Testis (tissue), 3 donors: ENCODE data around the gene ORAI2. TPM values are rescaled to one million over a fixed set of nuclear protein-coding genes. Genes with fewer than 3 reads are reported as not detected.

Source experiments
- DNase-seq: peaks from one replicate; pipeline ENCODE4 v3.0.0-alpha.2; 2019
- H3K27ac ChIP-seq, 2 donors: fragments of 200-600 bp; sonication (generic); one replicate each; pipeline ENCODE4 v1.5.1; 2019
- H3K27me3 ChIP-seq: fragments of 200-600 bp; sonication (generic); one replicate; pipeline ENCODE4 v1.5.1; 2019
- H3K36me3 ChIP-seq: fragments of 200-600 bp; sonication (generic); one replicate; pipeline ENCODE4 v1.5.1; 2017; ENCODE audit warnings: low read depth; ENCODE audit errors: missing control alignments
- H3K4me1 ChIP-seq: fragments of 200-600 bp; sonication (generic); one replicate; pipeline ENCODE4 v1.5.1; 2019
- H3K4me3 ChIP-seq, 2 donors: fragments of 200-600 bp; sonication (generic); one replicate each; pipeline ENCODE4 v1.5.1; 2017 to 2019
- H3K9me3 ChIP-seq: fragments of 200-600 bp; sonication (generic); one replicate; pipeline ENCODE4 v1.5.1; 2017
- CTCF ChIP-seq, 3 experiments: fragments of 450-650 bp in 2 of 3; fragments of 200-600 bp in 1 of 3; sonication (generic) in 1 of 3; IDR thresholded peaks; one replicate each; pipeline ENCODE4 v1.5.1; 2016 to 2019; ENCODE audit warnings: antibody characterized with exemption in 3 of 3, mild to moderate bottlenecking in 2 of 3, moderate library complexity in 1 of 3
- POLR2A ChIP-seq: fragments of 450-650 bp; IDR thresholded peaks from one replicate; pipeline ENCODE4 v1.6.1; 2017; ENCODE audit warnings: antibody characterized with exemption, mild to moderate bottlenecking, moderate library complexity
- WGBS, 2 donors: methylation state at CpG; one replicate each; pipeline ENCODE4 v1.1.5; 2018; 5-methylcytosine and 5-hydroxymethylcytosine counted together
- intact Hi-C: fragments of 100-400 bp; cut with DNase I; formaldehyde crosslinking; loops from one replicate; pipeline ENCODE4 v1.15.1; 2023; ENCODE audit warnings: low total_unique reads
- polyA plus RNA-seq: library from polyadenylated mRNA; stranded (reverse); fragments of 350-450 nt; fragmentation: Illumina TruSeq; extraction: RNeasy Lipid Tissue Mini Kit (QIAGEN cat#74804); gene quantifications from one replicate; pipeline ENCODE4 v1.2.3, GENCODE V29; 2014; ENCODE audit warnings: low read depth, low replicate concordance; ENCODE audit not compliant: insufficient read depth
- total RNA-seq, 2 donors: library from RNA; depleted of rRNA; stranded (reverse); fragments of >200 nt; gene quantifications; one replicate each; pipeline ENCODE4 v1.2.3, GENCODE V29; 2016

Gene ORAI2
- total and polyA plus RNA-seq, 3 donors from 2014 or later, result 9.7 to 10.3 (median 9.9) TPM

- Histone ChIP-seq H3K27me3 (no peaks in the 10 kb centered on the region), H3K4me1 (no peaks in the 10 kb centered on the region), H3K9me3 (no peaks in the 10 kb centered on the region), H3K27ac (no peak overlapping the region), H3K36me3 (no peaks in the 10 kb centered on the region), H3K4me3 (no peak overlapping the region)
- TF ChIP-seq POLR2A (no peak), CTCF (IDR thresholded peaks at IDR 0.05) (no peak)
- DNase-seq, result no peak
- WGBS, 2 donors, result 73 to 75% methylated on average over 3 of the region's 3 CpGs
- intact Hi-C loops, result no loop called here
These were observed 16.3 kb upstream of the ORAI2 start for GRCh38 chr7:102417105-102417504.

GRCh38 chr7:102418592-102418991 lies 14.8 kb upstream of the ORAI2 start:
- H3K36me3 ChIP-seq, result no peaks in the 10 kb centered on the region
- no peak for DNase-seq
- 95 to 96% methylated on average over 5 of the region's 5 CpGs for WGBS, 2 donors
- H3K27me3 ChIP-seq, result no peaks in the 10 kb centered on the region
- H3K27ac ChIP-seq, result no peak overlapping the region
- TF ChIP-seq CTCF (IDR thresholded peaks at IDR 0.05), result no peak
- TF ChIP-seq POLR2A, result no peak
- H3K4me1 ChIP-seq, result no peaks in the 10 kb centered on the region
- no peaks in the 10 kb centered on the region for H3K9me3 ChIP-seq
- H3K4me3 ChIP-seq, result no peak overlapping the region
- intact Hi-C loops, result no loop called here

DNA sequence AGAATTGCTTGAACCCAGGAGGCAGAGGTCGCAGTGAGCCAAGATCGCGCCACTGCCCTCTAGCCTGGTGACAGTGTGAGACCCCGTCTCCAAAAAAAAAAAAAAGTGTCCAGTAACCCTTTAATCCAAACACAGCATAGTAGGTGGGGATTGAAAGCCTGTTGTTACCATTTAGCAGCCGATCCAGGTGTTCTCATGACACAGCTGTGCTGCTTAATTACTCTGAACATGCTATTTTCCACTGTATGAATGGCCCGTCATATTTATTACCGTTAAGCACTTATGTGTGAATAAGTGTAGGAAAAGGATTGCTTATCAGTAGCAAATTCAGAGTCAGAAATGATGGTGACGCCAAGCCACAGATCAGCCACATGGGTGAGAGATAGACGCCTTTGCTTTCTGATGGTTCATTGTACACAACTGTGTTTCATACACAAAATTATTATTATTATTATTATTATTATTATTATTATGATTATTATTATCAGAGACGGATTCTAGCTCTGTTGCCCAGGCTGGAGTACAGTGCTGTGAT lies 11.6 kb upstream of the ORAI2 start:
- Histone ChIP-seq H3K9me3 (no peaks in the 10 kb centered on the region), H3K4me3 (no peak overlapping the region), H3K4me1 (no peaks in the 10 kb centered on the region), H3K36me3 (no peaks in the 10 kb centered on the region), H3K27ac (no peak overlapping the region), H3K27me3 (no peaks in the 10 kb centered on the region)
- TF ChIP-seq CTCF (IDR thresholded peaks at IDR 0.05), result no peak
- TF ChIP-seq POLR2A, result no peak
- WGBS, 2 donors, result 87 to 92% methylated on average over 10 of the region's 10 CpGs
- intact Hi-C loops, result no loop called here
- DNase-seq, result no peak

GRCh38 chr7:102424129-102424551 lies 9.2 kb upstream of the ORAI2 start:
- no peaks in the 10 kb centered on the region for H3K4me1 ChIP-seq
- WGBS, 2 donors, result 59 to 62% methylated on average over 7 to 12 of the region's 12 CpGs
- no peak for DNase-seq
- no peaks in the 10 kb centered on the region for H3K27me3 ChIP-seq
- H3K4me3 ChIP-seq, result no peak overlapping the region
- intact Hi-C loops, result no loop called here
- H3K27ac ChIP-seq, result no peak overlapping the region
- H3K36me3 ChIP-seq, result no peaks in the 10 kb centered on the region
- TF ChIP-seq POLR2A (no peak), CTCF (IDR thresholded peaks at IDR 0.05) (no peak)
- H3K9me3 ChIP-seq, result no peaks in the 10 kb centered on the region

- WGBS, 2 donors, result 85 to 88% methylated on average over 7 to 13 of the region's 13 CpGs
- no peak overlapping the region for H3K27ac ChIP-seq
These were observed 8.6 kb upstream of the ORAI2 start for GRCh38 chr7:102424787-102425218.

More at GRCh38 chr7:102424787-102425218, 8.6 kb upstream of the ORAI2 start:
- no peaks in the 10 kb centered on the region for H3K36me3 ChIP-seq
- intact Hi-C loops, result no loop called here
- H3K27me3 ChIP-seq, result no peaks in the 10 kb centered on the region
- TF ChIP-seq POLR2A (no peak), CTCF (IDR thresholded peaks at IDR 0.05) (no peak)
- no peaks in the 10 kb centered on the region for H3K4me1 ChIP-seq
- H3K4me3 ChIP-seq, result no peak overlapping the region
- DNase-seq, result no peak
- H3K9me3 ChIP-seq, result no peaks in the 10 kb centered on the region
